ENCODE results near the gene SCGB1D2.
A peak's percentile ranks its signal among the peaks of the same experiment; 100 is the strongest.
"Not testable (repeated sequence)": the region's sequence is repeated elsewhere in the genome, so short reads cannot be mapped to it uniquely, and the experiment has no call there.

SCGB1D2 gene, protein sequence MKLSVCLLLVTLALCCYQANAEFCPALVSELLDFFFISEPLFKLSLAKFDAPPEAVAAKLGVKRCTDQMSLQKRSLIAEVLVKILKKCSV

DNA sequence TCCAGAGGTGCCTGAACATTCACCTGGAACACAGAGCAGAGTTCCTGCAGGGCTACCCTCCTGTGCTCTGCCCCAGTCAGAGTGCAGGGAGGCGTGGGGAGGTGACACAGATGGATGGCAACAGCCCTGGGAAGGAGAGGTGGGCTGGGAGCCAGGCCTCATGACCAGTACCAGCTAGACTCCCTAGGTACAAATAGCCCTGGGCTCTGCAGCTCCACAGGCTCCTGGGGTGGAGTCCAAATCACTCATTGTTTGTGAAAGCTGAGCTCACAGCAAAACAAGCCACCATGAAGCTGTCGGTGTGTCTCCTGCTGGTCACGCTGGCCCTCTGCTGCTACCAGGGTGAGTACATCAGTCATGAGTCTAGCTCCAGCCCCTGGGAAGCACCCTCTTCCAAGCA, at the start of gene SCGB1D2:
TSS of gene SCGB1D2 (plus strand) at position 219 of the 400 bp plus-strand sequence. CDS start at position 288, 69 bp downstream.
- no peak for DNase-seq

DNA sequence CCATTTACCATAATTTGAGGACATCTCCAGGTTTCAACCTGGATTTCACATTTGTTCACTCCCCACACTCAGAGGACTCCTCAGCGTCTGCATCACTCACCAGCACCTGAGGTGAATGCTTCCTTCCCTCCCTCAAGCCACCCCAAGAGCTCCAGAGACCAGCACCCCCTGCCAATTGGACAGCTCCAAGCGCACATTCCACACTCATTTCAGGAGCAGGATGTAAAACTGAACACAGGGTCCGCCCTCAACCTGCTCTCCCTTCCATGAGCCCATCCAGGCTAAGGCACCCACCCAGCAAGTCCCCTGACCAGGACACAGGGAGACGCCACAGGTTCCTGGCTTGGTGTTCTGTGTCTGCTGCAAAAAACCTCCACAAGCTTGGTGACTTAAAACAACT, 48.1 kb upstream of the SCGB1D2 start:
- DNase-seq: peak; percentile 8

DNA sequence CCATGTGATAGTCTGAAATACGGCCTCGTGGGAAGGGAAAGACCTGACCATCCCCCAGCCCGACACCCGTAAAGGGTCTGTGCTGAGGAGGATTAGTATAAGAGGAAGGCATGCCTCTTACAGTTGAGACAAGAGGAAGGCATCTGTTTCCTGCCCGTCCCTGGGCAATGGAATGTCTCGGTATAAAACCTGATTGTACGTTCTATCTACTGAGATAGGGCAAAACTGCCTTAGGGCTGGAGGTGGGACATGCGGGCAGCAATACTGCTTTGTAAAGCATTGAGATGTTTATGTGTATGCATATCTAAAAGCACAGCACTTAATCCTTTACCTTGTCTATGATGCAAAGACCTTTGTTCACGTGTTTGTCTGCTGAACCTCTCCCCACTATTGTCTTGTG, 47.0 kb upstream of the SCGB1D2 start:
- DNase-seq: not testable (repeated sequence)

DNA sequence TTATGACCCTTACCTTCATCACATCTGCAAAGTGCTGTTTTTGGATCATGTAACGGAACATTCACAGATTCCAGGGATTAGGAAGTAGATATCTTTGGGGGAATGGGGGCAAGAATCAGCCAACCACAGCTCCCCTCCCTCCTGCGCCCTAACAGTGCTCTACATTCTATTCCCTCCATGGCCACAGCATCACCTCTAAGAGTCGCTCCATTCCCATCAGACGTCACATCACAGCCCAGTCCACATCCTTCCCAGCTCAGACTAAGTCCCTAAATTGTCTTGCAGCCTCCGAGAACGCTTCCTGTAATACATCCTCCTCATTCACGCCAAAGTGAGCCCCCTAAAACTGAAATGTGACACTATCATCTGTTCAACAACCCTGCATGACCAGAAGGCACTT, 46.1 kb upstream of the SCGB1D2 start:
- DNase-seq: no peak

DNA sequence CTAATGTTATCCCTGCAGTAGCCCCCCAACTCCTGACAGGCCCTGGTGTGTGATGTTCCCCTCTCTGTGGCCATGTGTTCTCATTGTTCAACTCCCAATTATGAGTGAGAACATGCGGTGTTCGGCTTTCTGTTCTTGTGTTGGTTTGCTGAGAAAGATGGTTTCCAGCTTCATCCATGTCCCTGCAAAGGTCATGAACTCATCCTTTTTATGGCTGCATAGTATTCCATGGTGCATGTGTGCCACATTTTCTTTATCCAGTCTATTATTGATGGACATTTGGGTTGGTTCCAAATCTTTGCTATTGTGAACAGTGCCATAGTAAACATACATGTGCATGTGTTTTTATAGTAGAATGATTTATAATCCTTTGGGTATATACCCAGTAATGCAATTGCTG, 44.6 kb upstream of the SCGB1D2 start:
- DNase-seq: not testable (repeated sequence)

DNA sequence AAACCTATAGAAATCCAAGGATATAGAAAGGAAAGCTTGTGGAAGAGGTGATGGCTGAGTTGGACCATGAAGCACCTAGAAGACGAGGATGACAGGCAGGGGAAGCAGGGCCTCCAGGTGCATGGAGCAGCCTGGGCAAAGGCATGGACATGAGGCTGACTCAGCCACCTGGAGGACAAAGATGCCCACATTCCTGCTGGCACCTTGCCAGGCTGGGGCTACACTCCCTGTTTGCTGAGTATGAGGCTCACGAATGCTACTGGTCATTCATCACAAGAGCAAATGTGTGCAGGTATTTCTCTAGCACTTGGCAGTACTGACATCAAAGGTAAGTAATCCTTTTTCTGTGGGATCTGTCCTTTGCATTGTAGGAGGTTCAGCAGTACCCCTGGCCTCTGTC, 40.7 kb upstream of the SCGB1D2 start:
- DNase-seq: no peak

DNA sequence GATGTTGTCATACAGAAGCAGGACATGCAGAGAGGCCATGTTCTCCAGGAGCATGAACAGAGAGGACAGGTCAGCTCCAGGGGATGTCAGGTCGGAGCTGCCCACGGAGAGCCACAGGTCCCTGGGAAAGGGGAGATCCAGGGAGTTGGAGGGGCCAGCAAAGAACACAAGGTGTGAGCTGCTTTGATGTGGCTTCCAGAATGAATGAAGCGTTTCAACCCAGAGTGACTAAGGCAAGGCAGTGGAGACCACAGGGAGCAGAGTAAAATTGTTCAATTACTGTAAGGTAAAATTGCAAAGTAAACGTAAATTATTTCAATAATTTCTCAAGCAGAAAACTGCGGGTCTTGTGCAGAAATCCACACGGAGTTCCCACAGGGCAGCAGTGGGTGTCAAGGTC, 39.1 kb upstream of the SCGB1D2 start:
- DNase-seq: no peak

DNA sequence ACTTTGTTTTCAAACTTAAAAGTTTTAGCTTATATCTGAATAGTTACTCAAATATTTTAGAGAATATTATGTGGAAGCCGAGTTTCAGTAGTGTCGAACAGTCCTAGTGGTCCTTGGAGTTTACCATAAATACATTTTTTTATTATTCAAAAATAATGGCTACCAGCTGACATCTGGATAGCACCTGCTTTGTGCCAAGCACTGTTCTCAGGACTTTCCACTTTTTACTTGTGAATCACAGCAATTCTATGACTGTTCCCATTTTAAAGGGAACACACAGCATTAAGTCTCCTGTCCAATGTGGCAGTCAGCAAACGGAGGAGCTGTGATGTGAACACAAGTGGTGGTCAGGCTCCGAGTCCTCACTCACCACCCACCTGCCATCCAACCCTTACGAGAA, 37.6 kb upstream of the SCGB1D2 start:
- no peak for DNase-seq

DNA sequence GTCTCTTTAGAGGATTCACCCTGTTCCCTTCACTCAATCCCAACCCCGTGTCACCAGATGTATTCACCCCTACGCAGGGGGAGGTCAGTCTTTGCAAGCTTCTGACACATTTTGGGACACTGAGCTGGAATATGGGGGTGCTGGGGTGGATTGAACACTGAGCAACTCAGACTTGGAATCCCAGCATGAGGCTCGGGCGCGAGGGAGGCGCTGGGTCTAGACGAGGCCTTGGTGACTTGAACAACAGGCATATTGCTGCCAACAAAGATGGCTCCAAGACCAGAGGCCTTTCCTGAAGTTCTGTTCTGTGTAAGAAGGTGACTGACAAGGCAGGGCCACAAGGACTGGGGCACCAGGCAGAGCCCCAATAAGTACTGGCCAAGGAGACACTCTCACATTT, 36.6 kb upstream of the SCGB1D2 start:
- DNase-seq: no peak

DNA sequence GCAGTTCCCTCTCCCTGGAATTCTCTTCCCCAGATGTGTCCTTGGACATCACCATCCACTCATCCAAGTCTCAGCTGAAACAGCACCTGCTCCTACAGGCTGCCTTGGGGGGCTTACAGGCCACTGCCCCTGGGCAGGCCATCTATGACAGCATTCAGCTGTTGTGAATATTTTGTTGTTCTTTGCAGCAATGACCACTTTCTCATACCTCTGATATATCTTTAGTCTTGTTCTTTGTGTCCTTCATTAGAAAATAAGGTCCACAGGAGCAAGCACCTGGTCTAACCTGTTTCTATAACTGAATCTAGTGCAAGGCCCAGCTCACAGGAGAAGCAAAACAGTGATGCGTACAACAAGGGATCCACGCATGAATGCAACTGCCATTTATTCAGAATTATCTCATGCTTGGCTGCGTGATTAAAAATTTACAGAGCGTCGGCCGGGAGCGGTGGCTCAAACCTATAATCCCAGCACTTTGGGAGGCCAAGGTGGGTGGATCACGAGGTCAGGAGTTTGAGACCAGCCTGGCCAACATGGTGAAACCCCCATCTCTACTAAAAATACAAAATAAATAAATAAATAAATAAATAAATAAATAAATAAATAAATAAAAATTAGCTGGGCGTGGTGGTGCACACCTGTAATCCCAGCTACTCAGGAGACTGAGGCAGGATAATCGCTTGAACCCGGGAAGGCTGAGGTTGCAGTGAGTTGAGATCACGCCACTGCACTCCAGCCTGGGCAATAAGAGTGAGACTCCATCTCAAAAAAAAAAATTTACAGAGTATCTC, 35.6 kb upstream of the SCGB1D2 start:
- DNase-seq: not testable (repeated sequence)

DNA sequence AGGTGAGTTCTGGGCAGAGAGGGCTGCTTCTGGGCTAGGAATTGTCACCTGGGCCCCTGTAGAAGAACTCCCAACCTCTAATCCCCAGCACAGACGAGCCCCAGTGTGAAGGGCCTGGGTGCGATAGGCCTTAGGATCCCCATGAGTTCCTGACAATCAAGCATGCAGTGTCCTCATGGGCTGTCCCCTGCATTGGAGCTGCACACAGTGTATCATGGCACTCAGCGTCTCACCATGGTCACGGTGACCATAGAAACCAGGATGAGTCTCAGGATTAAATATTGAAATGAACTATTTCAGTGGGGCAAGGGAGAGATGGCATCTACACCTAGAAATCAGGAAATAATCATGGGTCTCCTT, 33.3 kb upstream of the SCGB1D2 start:
- no peak for DNase-seq

DNA sequence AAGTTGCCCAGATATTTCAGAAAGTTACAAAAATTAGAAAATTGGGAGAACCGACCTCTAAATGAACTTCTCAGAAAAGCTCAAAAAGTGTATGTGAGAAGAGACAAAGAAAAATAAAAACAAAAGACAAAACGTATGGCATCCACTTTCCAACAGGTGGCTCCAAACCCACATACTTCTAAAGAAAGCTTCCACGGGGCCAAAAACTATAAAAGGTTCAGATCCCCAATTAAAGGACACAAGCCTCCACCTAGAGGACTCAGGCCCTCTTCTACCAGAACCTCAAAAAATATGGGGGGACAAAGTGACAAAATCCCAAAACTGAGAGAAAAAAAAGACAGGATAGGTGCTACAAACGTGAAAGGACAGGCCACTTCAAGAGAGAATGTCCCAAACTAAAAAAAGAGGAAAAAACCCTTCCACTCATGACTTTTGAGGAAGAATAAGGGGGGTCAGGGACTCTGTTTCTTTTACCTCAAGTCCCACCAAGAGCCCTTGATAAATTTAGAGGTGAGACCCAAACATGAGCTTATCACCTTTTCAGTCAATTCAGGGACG, 24.8 kb upstream of the SCGB1D2 start:
- peak; percentile 10 for DNase-seq

DNA sequence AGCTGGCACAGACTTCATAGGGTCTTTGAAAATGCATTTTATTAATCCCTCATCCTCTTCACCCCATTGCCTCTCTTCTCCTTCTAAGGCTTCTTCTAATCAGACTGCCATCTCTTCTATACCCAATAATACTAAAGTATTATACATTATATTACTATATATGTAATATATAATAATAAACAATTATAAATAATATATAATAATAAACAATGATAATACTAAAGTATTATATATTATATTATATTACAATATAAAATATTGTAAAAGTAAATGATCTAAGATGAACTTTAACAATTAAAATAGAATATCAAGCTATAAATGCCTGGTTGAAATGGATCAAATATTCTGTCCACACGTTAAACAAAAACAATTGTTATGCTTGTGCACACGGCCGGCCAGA, 20.5 kb upstream of the SCGB1D2 start:
- DNase-seq: no peak

DNA sequence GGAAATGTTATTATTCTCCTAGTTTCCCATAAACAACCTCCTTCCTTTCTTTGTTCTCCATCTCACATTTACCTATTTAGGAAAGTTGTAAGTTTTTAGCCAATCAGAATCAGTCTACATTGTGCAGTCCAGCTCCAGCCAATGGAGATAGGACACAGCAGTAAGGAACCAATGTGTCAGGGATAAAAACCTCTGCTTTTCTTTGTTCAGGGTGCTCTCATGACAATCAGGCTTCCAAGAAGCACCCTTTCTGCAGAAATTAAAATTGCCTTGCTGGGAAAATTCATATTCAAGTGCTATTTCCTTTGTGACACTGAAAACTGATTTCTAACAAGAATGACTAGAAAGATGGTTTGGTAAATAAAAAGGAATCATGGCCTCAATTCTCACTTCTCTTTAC, 18.9 kb upstream of the SCGB1D2 start:
- no peak for DNase-seq

DNA sequence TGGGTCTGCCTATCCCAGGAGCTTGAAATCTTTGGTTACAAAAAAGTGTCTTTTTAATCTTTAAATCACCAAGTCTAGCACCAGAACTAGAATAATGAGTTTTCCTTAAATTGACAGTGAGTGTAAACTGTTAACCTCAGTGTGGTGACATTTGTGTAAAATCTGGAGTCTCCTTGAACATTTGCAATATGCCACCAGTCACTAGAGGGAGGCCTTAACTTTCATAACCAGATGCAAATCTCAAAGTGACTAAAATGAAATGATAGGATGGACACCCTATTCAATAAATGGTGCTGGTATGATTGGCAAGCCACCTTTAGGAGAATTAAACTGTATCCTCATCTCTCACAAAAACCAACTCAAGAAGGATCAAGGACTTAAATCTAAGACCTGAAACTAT, 8.3 kb upstream of the SCGB1D2 start:
- DNase-seq: no peak

DNA sequence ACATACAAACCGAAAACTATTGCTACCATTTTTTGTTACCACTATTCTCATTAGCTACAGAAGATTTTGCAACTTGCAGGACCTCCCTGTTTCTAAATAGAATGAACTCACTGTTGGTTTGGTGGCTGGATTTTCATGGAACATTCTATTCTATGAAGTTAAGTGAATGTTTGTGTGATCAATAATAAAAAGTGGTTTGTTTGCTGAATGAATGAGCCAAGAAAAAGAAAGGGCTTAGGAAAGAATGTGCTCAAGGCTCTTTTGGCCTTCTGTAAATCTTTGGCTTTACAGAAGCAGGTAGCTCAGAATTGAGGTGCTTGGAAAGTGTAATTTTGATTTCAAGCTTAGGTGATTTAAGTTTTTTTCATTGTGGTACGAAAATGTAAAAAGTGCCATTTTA, 5.9 kb upstream of the SCGB1D2 start:
- DNase-seq: no peak

DNA sequence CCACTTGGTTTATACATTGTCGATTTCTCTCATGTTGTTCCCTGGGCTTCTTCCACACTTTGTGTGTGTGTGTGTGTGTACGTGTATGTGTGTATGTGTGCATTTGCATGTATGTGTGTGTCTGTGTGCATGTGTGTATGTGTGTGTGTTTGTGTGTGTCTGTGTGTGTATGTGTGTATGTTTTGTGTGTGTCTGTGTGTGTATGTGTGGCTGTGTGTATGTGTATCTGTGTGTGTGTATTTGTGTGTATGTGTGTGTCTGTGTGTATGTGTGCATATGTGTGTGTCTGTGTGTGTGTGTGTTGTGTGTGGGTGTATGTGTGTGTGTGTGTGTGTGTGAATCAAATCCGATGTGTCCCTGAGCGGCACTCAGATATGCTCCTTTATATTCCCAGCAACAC, 4.5 kb upstream of the SCGB1D2 start:
- no peak for DNase-seq

DNA sequence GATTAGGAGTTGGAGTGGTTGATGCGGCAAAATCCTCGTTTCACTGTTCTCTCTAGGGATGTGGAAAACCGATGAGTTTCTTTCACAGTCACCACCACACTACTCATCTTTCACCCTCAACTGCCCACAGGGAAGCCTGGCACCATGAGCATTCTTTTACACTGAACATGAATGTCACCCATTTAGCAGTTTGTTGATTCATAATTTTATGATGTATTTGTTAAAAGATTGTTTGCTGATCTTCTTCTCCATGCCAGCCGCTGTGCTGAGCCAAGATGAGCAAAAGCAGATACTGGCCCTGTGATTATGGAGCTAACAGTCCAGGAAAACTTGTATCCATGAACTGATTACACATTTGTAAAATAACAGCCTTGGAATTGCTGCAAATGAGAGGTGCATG, 3.9 kb upstream of the SCGB1D2 start:
- no peak for DNase-seq

DNA sequence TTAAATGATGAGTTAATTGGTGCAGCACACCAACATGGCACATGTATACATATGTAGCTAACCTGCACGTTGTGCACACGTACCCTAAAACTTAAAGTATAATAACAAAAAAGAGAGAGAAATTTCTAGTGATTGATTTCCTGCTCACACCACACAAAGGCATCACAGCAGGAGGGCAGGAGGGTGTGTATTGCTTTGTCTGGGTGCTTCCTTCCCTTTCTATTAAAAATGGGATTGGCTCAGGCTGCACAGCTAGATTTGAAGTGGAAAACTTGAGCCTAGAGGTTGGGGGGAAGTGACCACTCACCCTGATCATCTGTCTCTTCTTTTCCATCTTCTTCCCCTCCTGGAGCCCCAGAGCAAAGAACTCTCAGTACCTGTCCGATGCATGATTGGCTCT, 944 bp upstream of the SCGB1D2 start:
- DNase-seq: no peak

DNA sequence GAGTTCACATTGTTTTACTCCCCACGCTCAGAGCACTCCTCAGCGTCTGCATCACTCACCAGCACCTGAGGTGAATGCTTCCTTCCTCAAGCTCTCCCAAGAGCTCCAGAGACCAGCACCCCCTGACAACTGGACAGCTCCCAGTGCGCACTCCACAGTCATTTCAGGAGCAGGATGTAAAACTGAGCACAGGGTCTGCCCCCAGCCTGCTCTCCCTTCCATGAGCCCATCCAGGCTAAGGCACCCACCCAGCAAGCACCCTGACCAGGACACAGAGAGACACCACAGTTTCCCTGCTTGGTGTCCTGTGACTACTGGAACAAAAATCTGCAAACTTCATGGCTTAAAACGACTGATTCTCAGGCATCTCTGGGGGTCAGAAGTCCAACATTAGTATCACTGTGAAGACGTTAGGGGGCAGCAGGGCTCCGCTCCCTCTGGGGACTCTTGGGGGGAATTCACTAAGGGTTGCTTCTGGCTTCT, 3.3 kb downstream of the SCGB1D2 start:
- peak; percentile 23 for DNase-seq

DNA sequence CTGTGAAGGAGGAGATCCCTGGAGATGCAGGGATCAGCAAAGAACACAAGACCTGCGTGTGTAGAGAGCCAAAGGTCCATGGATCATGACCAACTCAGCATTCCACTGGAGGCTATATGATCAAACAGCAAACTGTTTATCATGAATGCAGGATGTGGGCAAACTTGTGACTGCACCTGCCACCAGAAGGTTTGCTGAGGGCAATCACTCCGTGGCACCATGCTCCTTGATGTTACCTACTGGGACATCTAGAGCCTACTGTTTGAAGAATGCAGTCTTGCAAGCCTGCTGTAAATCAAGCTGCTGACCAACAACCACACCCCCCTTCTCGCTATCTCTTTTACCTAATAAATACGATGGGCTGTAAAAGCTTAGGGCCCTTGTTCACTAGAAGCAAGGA, 9.7 kb downstream of the SCGB1D2 start:
- no peak for DNase-seq

DNA sequence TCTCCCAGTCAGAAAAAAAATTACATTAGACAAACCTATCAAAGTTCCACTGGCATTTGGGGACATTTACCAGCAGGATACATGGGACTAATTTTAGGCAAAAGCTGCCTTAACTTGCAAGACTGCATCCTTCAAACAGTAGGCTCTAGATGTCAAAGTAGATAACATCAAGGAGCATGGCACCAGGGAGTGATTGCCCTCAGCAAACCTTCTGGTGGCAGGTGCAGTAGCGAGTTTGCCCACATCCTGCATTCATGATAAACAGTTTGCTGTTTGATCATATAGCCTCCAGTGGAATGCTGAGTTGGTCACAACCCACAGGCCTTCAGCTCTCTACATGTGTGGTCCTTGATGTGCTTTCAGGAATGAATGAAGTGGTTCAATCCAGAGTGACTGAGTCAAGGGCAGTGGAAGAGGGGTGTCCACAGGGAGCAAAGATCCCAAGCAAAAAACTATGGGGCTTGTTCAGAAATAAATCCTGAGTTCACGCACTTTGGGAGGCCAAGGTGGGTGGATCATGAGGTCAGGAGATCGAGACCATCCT, 12.0 kb downstream of the SCGB1D2 start:
- no peak for DNase-seq

DNA sequence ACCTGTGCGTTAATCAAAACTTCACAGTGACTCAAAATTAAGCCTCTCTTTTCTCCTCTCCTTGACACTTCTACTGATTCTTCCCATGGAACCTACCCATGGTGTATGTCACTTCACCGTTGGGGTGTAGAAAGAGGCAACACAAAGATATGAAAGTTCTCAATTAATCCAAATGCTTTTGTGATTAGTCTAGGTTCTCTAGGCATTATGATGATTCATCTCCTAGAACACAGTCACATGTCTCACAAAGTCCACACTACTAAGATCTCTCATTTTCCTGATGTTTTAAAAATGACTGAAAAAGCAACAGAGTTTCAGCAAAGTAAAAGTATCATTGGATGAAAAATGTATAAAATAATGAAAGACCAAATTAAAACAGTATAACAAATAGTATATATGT, 14.2 kb downstream of the SCGB1D2 start:
- no peak for DNase-seq

DNA sequence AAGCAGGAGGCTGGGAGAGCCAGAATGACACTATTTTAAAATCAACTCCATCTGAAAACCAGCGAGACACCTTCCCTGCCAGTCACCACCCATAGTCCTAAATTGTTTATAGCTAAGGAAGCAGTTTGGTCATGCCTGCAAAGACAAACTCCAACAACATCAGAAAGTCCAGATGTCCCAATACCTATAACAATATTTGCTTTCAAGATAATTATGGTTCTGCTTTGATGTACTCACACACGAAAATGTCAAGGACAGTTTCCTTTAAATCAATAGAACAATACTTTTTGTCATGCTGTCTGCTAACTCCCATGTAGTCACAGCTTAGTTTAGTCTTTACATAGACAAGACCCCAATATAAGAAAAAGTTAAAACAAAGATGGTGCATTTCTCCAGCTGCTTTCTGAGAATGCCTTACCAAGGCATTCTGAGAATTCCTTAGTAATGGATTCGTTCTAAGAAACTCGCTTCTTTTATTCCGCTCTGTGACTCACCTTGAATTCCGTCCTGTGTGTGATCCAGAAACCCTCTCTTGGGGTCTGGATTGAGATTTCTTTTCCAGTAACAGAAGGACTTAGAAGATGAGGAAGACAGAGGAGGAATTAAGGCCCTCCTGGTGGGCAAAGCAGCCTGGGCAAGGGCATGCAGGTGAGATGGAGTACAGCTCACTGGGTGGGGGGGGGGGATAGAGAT, 18.4 kb downstream of the SCGB1D2 start:
- DNase-seq: no peak

All from EL (cell line).